ACC112 (cell line): ENCODE results near the gene LZTR1.

ENCODE experiments used
- H2AFZ ChIP-seq: fragments of 200-600 bp; sonication (generic); one replicate; pipeline ENCODE4 v1.6.0; 2017; ENCODE audit warnings: antibody characterized with exemption, low read length; ENCODE audit not compliant: unreplicated experiment
- H3K27ac ChIP-seq: fragments of 200-600 bp; sonication (generic); 2 replicates; pipeline ENCODE4 v1.5.1; 2014; ENCODE audit warnings: low read depth, mild to moderate bottlenecking, antibody characterized with exemption, low read length, moderate library complexity
- H3K27me3 ChIP-seq: fragments of 200-600 bp; sonication (generic); 2 replicates; pipeline ENCODE4 v1.6.1; 2014; ENCODE audit warnings: mild to moderate bottlenecking, antibody characterized with exemption, low read length, moderate library complexity, mixed read lengths; ENCODE audit not compliant: insufficient read depth
- H3K36me3 ChIP-seq: fragments of 200-600 bp; sonication (generic); 2 replicates; pipeline ENCODE4 v1.6.1; 2016; ENCODE audit warnings: mild to moderate bottlenecking, antibody characterized with exemption, low read length, moderate library complexity, mixed read lengths; ENCODE audit not compliant: insufficient read depth
- H3K4me1 ChIP-seq: fragments of 200-600 bp; sonication (generic); one replicate; pipeline ENCODE4 v1.6.1; 2016; ENCODE audit warnings: low read length, mixed read lengths; ENCODE audit not compliant: insufficient read depth, unreplicated experiment, control insufficient read depth
- H3K4me3 ChIP-seq: fragments of 200-600 bp; sonication (generic); 2 replicates; pipeline ENCODE4 v1.5.1; 2014; ENCODE audit warnings: mild to moderate bottlenecking, low read depth, low read length
- H3K79me2 ChIP-seq: fragments of 200-600 bp; sonication (generic); one replicate; pipeline ENCODE4 v1.6.0; 2016; ENCODE audit warnings: low read length; ENCODE audit not compliant: control insufficient read depth, unreplicated experiment, insufficient read depth

LZTR1 gene

GRCh38 chr22:20994128-20994901 is 12.2 kb downstream of the LZTR1 start:
- no peak overlapping the region for H3K27ac ChIP-seq
- H2AFZ ChIP-seq: no peak overlapping the region
- H3K27me3 ChIP-seq: no peaks in the 10 kb centered on the region
- H3K4me3 ChIP-seq: no peak overlapping the region
- no peaks in the 10 kb centered on the region for H3K79me2 ChIP-seq
- no peaks in the 10 kb centered on the region for H3K4me1 ChIP-seq
- no peaks in the 10 kb centered on the region for H3K36me3 ChIP-seq

- Histone ChIP-seq H3K36me3 (no peaks in the 10 kb centered on the region), H3K79me2 (peaks cover 4% of the 10 kb centered on the region), H3K4me3 (no peak overlapping the region), H3K27ac (no peak overlapping the region), H3K27me3 (no peaks in the 10 kb centered on the region), H2AFZ (no peak overlapping the region), H3K4me1 (peaks cover 3% of the 10 kb centered on the region)
Measured at GRCh38 chr22:20994902-20995241, 12.8 kb downstream of the LZTR1 start.

DNA sequence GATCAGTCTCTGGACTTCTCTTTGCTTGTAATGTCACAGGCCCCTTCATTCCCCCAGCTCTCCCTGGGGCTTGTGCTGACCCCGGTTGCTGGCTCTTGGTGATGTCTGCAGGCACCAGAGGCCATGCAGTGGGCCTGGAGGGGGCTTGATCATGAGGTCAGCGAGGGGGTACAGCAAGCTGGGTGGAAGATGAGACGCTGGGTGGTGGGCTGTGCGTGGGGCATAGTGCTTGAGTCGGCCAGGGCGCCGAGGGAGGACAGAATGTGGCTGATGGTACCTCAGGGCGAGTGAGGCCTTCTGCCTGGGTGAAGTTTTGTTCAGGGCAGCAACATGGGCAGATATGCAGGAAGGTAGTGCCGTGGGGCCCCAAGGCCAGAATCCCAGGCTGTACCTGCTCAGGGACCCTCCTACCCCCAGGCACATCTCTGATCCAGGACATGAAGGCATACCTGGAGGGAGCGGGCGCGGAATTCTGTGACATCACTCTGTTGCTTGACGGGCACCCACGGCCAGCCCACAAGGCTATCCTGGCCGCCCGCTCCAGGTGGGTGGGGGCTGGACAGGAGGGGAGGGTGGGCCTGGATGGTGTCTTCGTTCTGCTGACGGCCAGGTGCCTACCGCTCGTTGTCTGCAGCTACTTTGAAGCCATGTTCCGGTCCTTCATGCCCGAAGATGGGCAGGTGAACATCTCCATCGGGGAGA is 13.4 kb downstream of the LZTR1 start:
- H3K4me1 ChIP-seq: peaks cover 9% of the 10 kb centered on the region
- H3K27me3 ChIP-seq: no peaks in the 10 kb centered on the region
- H3K79me2 ChIP-seq: peaks cover 9% of the 10 kb centered on the region
- no peak overlapping the region for H3K27ac ChIP-seq
- no peak overlapping the region for H2AFZ ChIP-seq
- no peaks in the 10 kb centered on the region for H3K36me3 ChIP-seq
- H3K4me3 ChIP-seq: no peak overlapping the region

DNA sequence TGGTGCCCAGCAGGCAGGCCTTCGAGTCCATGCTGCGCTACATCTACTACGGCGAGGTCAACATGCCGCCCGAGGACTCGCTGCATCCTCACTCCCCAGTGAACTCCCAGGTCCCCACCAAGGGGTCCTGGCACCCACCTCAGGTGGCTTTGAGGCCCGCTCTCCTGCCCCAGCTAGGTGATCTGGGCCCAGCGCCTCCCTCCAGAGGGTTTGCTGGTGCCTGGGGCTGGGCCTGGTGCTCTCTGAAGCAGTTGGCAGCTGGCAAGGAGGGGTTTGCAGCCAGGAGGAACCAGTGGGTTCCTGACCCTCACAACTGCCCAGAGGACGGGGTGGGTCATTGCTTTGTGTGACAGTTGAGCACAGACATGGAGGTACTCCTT is 13.9 kb downstream of the LZTR1 start:
- Histone ChIP-seq H2AFZ (no peak overlapping the region), H3K27me3 (no peaks in the 10 kb centered on the region), H3K79me2 (peaks cover 14% of the 10 kb centered on the region), H3K4me3 (no peak overlapping the region), H3K36me3 (no peaks in the 10 kb centered on the region), H3K27ac (no peak overlapping the region), H3K4me1 (peaks cover 10% of the 10 kb centered on the region)

- Histone ChIP-seq H3K4me1 (peaks cover 10% of the 10 kb centered on the region), H3K36me3 (no peaks in the 10 kb centered on the region), H3K4me3 (no peak overlapping the region), H3K27ac (no peak overlapping the region), H2AFZ (no peak overlapping the region), H3K79me2 (peaks cover 18% of the 10 kb centered on the region), H3K27me3 (no peaks in the 10 kb centered on the region)
Measured at GRCh38 chr22:20996598-20997535, 14.8 kb downstream of the LZTR1 start.

DNA sequence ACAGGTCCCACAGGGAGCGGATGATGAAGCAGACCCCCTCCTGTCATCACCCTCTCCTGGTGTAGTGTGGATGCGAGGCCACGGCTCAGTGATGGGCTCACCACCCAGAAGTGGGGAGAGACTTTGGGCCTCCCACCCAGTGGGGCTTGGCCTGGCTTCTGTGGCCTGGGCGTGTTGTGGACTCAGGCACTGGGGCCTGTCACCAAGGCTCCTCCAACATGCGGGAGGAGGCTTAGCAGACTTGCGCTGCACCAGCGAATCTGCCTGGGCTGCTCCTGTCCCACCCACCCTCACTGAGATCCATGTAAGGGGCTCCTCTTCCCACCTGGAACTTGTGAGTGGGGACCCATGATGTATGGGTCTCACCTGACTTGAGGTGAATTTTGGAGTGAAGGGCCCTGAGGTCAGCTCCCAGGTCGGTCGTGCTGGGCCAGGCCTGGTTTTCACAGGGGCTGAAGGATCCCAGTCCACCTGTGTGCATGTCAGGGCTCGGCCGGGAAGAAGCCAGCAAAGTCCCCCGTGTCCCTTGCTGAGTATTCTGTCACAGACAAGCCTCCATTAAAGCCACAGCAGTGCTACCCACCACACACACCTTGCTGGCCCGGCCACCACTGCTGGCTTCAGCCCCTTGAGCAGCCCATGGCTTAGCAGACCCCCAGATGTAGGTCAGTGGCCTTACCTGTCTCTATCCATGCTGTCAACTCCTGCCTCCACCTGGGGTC is 15.6 kb downstream of the LZTR1 start:
- Histone ChIP-seq H2AFZ (no peak overlapping the region), H3K27ac (no peak overlapping the region), H3K36me3 (no peaks in the 10 kb centered on the region)

DNA sequence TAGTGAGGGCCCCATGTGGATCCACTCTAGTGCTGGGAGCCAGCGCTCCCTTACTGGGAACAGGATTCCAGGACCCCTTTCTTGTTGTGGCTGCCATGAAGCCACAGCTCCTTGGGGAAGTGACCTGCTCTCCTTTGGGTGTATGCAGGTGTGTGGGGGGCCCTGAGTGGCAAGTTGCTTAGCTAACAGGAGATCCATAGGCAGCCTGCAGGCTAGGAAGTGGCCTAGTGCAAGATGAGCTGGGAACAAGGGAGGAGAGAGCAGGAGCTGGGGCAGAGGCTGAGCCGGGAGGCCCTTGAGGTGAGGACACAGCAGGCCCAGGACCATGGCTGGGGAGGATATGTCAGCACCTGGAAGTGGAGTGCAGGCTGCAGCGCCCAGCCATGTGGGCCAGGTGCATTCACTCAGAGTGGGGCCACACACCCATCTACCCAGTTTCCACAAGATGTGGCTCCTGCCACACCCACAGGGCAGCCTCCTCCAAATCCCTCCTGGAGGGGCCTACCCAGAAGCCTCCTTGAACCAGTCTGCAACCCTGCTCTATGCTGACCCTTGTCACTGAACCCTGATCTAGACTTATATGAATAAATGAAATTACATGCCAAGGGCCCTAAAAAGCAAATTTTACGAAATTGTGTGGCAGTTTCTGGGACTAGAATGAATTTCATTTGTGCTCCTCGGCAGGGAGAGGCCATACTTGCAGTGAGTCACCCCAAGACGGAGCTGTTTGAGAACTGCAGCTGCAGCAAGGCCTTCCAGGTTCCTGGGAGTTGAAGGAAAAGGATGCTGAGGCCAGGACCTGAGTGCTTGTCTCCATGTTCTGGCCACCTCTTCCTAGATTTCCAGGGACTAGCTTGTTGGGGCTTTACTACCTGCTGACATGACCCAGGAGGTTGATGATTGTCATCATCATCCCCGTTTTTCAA is 16.6 kb downstream of the LZTR1 start:
- Histone ChIP-seq H3K4me1 (peaks cover 18% of the 10 kb centered on the region), H3K36me3 (no peaks in the 10 kb centered on the region), H3K4me3 (no peak overlapping the region), H3K27ac (no peak overlapping the region), H3K79me2 (peaks cover 24% of the 10 kb centered on the region), H3K27me3 (no peaks in the 10 kb centered on the region), H2AFZ (no peak overlapping the region)

More for the DNA sequence above, 15.6 kb downstream of the LZTR1 start:
- Histone ChIP-seq H3K4me1 (peaks cover 10% of the 10 kb centered on the region), H3K79me2 (peaks cover 18% of the 10 kb centered on the region), H3K27me3 (no peaks in the 10 kb centered on the region), H3K4me3 (no peak overlapping the region)

- Histone ChIP-seq H3K27me3 (no peaks in the 10 kb centered on the region), H2AFZ (no peak overlapping the region), H3K79me2 (peaks cover 27% of the 10 kb centered on the region), H3K36me3 (no peaks in the 10 kb centered on the region), H3K4me1 (peaks cover 21% of the 10 kb centered on the region), H3K4me3 (no peak overlapping the region; the same call in 1 of the 2 replicates), H3K27ac (no peak overlapping the region)
Measured at GRCh38 chr22:20999350-21000206, 17.5 kb downstream of the LZTR1 start.
